GM21515 (cell line): Measurements from ENCODE around the gene CTSG.
A peak's percentile ranks its signal among the peaks of the same experiment; 100 is the strongest.
"Not testable (repeated sequence)": the region's sequence is repeated elsewhere in the genome, so short reads cannot be mapped to it uniquely, and the experiment has no call there.

Experiments
- ATAC-seq: cut with Tn5 transposase; IDR thresholded peaks from one replicate; pipeline ENCODE4 v1.9.1; 2021; ENCODE audit not compliant: unreplicated experiment

The CTSG gene

GRCh38 chr14:24576182-24576581, at the start of gene CTSG:
Gene CTSG (minus strand): TSS chr14:24576250. CDS start chr14:24576223, 27 bp downstream.
- ATAC-seq: no peak

GRCh38 chr14:24613747-24614146, 37.7 kb upstream of the CTSG start:
- ATAC-seq: no peak

- ATAC-seq: no peak
Measured at GRCh38 chr14:24613241-24613640, 37.2 kb upstream of the CTSG start.

GRCh38 chr14:24612196-24612595, 36.1 kb upstream of the CTSG start:
- ATAC-seq: no peak

GRCh38 chr14:24609655-24610344, 33.8 kb upstream of the CTSG start, which contains the start of gene GZMH:
Gene GZMH (minus strand): TSS chr14:24609685. CDS start chr14:24609613, 72 bp downstream.
- no peak for ATAC-seq

- no peak for ATAC-seq
Measured at GRCh38 chr14:24607635-24608514, 31.8 kb upstream of the CTSG start.

- ATAC-seq: no peak
Measured at GRCh38 chr14:24607081-24607480, 31.0 kb upstream of the CTSG start.

GRCh38 chr14:24606297-24606696, 30.2 kb upstream of the CTSG start:
- ATAC-seq: no peak

GRCh38 chr14:24605435-24606190, 29.6 kb upstream of the CTSG start:
- ATAC-seq: peak; percentile 90

GRCh38 chr14:24597403-24597802, 21.4 kb upstream of the CTSG start:
- no peak for ATAC-seq

GRCh38 chr14:24595073-24595808, 19.2 kb upstream of the CTSG start:
- no peak for ATAC-seq

- not testable (repeated sequence) for ATAC-seq
Measured at GRCh38 chr14:24591004-24591403, 15.0 kb upstream of the CTSG start.

- not testable (repeated sequence) for ATAC-seq
Measured at GRCh38 chr14:24584402-24584801, 8.4 kb upstream of the CTSG start.

- no peak for ATAC-seq
Measured at GRCh38 chr14:24578558-24578957, 2.5 kb upstream of the CTSG start.

GRCh38 chr14:24576771-24577170, 721 bp upstream of the CTSG start:
- no peak for ATAC-seq

GRCh38 chr14:24574206-24574774, 1.8 kb downstream of the CTSG start:
- no peak for ATAC-seq

GRCh38 chr14:24566318-24566717, 9.7 kb downstream of the CTSG start:
- ATAC-seq: no peak

GRCh38 chr14:24565766-24566165, 10.3 kb downstream of the CTSG start:
- ATAC-seq: no peak

- no peak for ATAC-seq
Measured at GRCh38 chr14:24563505-24563904, 12.5 kb downstream of the CTSG start.

- no peak for ATAC-seq
Measured at GRCh38 chr14:24556756-24557155, 19.3 kb downstream of the CTSG start.
